Measurements from ENCODE around the gene JMJD4. TPM values are rescaled to one million over a fixed set of nuclear protein-coding genes. Genes with fewer than 3 reads are reported as not detected.
A peak's percentile ranks its signal among the peaks of the same experiment; 100 is the strongest.

The JMJD4 gene
- total and polyA plus RNA-seq, 9 of the 15 experiments (the other 6 are each of a cell fraction or from before 2014, with no cell fraction given): 1.4 to 42.6 (median 29.2) TPM

DNA sequence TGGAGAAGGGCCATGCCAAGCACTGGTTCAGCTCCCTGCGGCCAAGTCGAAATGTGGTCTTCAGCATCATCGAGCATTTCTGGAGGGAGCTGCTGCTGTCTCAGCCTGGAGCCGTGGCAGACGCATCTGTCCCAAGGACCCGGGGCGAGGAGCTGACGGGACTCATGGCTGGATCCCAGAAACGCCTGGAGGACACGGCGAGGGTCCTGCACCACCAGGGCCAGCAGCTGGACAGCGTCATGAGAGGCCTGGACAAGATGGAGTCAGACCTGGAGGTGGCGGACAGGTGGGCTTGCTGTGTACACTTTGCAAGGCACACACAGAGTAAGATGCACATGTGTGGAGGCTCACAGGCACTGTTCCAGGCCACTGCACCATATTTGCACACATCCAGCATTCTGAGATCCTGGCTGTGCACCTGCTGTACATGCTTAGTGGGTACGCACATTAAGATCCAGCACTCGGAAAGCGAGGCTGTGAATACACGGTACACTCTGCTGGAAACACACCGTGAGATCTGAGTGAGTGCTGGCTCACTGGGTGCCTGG is 12.9 kb upstream of the JMJD4 start (continued):
- TF ChIP-seq PCBP2 (IDR thresholded peaks at IDR 0.05; ENCODE audit: low read depth, low read length, poor library complexity, severe bottlenecking) (no peak), CHCHD3 (CRISPR knock-in tag; IDR thresholded peaks at IDR 0.05) (no peak), ZNF175 (CRISPR knock-in tag; IDR thresholded peaks at IDR 0.05; ENCODE audit: low read depth) (no peak), GTF2A2 (tag; IDR thresholded peaks at IDR 0.05) (no peak), ZNF24 (IDR thresholded peaks at IDR 0.05) (no peak), ZBTB1 (CRISPR knock-in tag; IDR thresholded peaks at IDR 0.05; ENCODE audit: borderline replicate concordance, low read depth) (peak; percentile 22; the same call in 1 of the 2 replicates)
- TF ChIP-seq, protein P1, sequence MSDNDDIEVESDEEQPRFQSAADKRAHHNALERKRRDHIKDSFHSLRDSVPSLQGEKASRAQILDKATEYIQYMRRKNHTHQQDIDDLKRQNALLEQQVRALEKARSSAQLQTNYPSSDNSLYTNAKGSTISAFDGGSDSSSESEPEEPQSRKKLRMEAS (CRISPR knock-in tag; IDR thresholded peaks at IDR 0.05): peak; percentile 21; the same call in 1 of the 2 replicates
- TF ChIP-seq, protein P2, sequence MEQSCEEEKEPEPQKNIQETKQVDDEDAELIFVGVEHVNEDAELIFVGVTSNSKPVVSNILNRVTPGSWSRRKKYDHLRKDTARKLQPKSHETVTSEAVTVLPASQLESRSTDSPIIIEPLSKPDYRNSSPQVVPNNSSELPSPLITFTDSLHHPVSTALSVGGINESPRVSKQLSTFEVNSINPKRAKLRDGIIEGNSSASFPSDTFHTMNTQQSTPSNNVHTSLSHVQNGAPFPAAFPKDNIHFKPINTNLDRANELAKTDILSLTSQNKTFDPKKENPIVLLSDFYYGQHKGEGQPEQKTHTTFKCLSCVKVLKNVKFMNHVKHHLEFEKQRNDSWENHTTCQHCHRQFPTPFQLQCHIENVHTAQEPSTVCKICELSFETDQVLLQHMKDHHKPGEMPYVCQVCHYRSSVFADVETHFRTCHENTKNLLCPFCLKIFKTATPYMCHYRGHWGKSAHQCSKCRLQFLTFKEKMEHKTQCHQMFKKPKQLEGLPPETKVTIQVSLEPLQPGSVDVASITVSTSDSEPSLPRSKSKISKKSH (CRISPR knock-in tag; IDR thresholded peaks at IDR 0.05): no peak
- TF ChIP-seq, protein P3, sequence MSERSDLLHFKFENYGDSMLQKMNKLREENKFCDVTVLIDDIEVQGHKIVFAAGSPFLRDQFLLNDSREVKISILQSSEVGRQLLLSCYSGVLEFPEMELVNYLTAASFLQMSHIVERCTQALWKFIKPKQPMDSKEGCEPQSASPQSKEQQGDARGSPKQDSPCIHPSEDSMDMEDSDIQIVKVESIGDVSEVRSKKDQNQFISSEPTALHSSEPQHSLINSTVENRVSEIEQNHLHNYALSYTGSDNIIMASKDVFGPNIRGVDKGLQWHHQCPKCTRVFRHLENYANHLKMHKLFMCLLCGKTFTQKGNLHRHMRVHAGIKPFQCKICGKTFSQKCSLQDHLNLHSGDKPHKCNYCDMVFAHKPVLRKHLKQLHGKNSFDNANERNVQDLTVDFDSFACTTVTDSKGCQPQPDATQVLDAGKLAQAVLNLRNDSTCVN (CRISPR knock-in tag; IDR thresholded peaks at IDR 0.05): no peak
- TF ChIP-seq, protein P4, sequence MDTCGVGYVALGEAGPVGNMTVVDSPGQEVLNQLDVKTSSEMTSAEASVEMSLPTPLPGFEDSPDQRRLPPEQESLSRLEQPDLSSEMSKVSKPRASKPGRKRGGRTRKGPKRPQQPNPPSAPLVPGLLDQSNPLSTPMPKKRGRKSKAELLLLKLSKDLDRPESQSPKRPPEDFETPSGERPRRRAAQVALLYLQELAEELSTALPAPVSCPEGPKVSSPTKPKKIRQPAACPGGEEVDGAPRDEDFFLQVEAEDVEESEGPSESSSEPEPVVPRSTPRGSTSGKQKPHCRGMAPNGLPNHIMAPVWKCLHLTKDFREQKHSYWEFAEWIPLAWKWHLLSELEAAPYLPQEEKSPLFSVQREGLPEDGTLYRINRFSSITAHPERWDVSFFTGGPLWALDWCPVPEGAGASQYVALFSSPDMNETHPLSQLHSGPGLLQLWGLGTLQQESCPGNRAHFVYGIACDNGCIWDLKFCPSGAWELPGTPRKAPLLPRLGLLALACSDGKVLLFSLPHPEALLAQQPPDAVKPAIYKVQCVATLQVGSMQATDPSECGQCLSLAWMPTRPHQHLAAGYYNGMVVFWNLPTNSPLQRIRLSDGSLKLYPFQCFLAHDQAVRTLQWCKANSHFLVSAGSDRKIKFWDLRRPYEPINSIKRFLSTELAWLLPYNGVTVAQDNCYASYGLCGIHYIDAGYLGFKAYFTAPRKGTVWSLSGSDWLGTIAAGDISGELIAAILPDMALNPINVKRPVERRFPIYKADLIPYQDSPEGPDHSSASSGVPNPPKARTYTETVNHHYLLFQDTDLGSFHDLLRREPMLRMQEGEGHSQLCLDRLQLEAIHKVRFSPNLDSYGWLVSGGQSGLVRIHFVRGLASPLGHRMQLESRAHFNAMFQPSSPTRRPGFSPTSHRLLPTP (IDR thresholded peaks at IDR 0.05; ENCODE audit: borderline replicate concordance, extremely low read depth, insufficient read length): no peak
- TF ChIP-seq, protein P5, sequence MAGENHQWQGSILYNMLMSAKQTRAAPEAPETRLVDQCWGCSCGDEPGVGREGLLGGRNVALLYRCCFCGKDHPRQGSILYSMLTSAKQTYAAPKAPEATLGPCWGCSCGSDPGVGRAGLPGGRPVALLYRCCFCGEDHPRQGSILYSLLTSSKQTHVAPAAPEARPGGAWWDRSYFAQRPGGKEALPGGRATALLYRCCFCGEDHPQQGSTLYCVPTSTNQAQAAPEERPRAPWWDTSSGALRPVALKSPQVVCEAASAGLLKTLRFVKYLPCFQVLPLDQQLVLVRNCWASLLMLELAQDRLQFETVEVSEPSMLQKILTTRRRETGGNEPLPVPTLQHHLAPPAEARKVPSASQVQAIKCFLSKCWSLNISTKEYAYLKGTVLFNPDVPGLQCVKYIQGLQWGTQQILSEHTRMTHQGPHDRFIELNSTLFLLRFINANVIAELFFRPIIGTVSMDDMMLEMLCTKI (IDR thresholded peaks at IDR 0.05; ENCODE audit: partially characterized antibody): no peak
